Thyroid gland (tissue), 4 donors: Measurements from ENCODE around the gene PDZD8. TPM values are rescaled to one million over a fixed set of nuclear protein-coding genes. Genes with fewer than 3 reads are reported as not detected.

Experiments used
- DNase-seq, 2 donors: peaks; one replicate each; pipeline ENCODE4 v3.0.0-alpha.2; 2019
- H3K27ac ChIP-seq, 3 donors: fragments of 200-600 bp; sonication (generic); 1 replicate in 2 of 3; 2 replicates in 1 of 3; pipeline ENCODE4 v1.5.1; 2016 to 2019; ENCODE audit warnings: mild to moderate bottlenecking in 1 of 3, moderate library complexity in 1 of 3
- H3K27me3 ChIP-seq: fragments of 200-600 bp; sonication (generic); one replicate; pipeline ENCODE4 v1.5.1; 2019
- H3K36me3 ChIP-seq, 2 donors: fragments of 200-600 bp; sonication (generic); one replicate each; pipeline ENCODE4 v1.5.1; 2016 to 2019
- H3K4me1 ChIP-seq, 2 donors: fragments of 200-600 bp; sonication (generic); one replicate each; pipeline ENCODE4 v1.5.1; 2017 to 2019
- H3K4me3 ChIP-seq, 3 donors: fragments of 200-600 bp; sonication (generic); replicated peaks in 1 of 3; 1 replicate in 2 of 3; 2 replicates in 1 of 3; pipeline ENCODE4 v1.5.1; 2016; ENCODE audit warnings: mild to moderate bottlenecking in 1 of 3
- H3K9me3 ChIP-seq: fragments of 200-600 bp; sonication (generic); one replicate; pipeline ENCODE4 v1.5.1; 2017
- POLR2A ChIP-seq, 2 donors: fragments of 450-650 bp; IDR thresholded peaks; one replicate each; pipeline ENCODE4 v1.6.1; 2017; ENCODE audit warnings: antibody characterized with exemption in 2 of 2, mild to moderate bottlenecking in 2 of 2, moderate library complexity in 1 of 2
- whole genome bisulfite sequencing, 2 donors: methylation state at CpG; one replicate each; pipeline ENCODE4 v1.1.5; 2017; 5-methylcytosine and 5-hydroxymethylcytosine counted together
- intact Hi-C: fragments of 100-400 bp; cut with DNase I; formaldehyde crosslinking; loops from one replicate; pipeline ENCODE4 v1.15.1; 2023
- total RNA-seq, 4 donors: library from RNA; depleted of rRNA; stranded (reverse); fragments of >200 nt; gene quantifications; one replicate each; pipeline ENCODE4 v1.2.3, GENCODE V29; 2016
- TF ChIP-seq, protein P1 (sequence below), 6 experiments: fragments of 200-600 bp in 3 of 6; fragments of 450-650 bp in 3 of 6; sonication (generic) in 3 of 6; IDR thresholded peaks; one replicate each; pipeline ENCODE4 v1.5.1; 2016 to 2019; ENCODE audit warnings: antibody characterized with exemption in 6 of 6, mild to moderate bottlenecking in 2 of 6, inconsistent platforms in 1 of 6, moderate library complexity in 1 of 6

The PDZD8 gene
- total RNA-seq, 4 donors from 2014 or later = 31.3 to 49.0 (median 35.1) TPM

- 89 to 90% methylated on average over 3 of the region's 3 CpGs for WGBS, 2 donors
- H3K4me1 ChIP-seq = peaks cover 0 to 5% of the 10 kb centered on the region in 2 donors
- DNase-seq = no peak
- no peaks in the 10 kb centered on the region for H3K36me3 ChIP-seq
- no peak overlapping the region for H3K27ac ChIP-seq
- no peaks in the 10 kb centered on the region for H3K9me3 ChIP-seq
- intact Hi-C loops = no loop called here
- H3K27me3 ChIP-seq = no peaks in the 10 kb centered on the region
- TF ChIP-seq, protein P1, sequence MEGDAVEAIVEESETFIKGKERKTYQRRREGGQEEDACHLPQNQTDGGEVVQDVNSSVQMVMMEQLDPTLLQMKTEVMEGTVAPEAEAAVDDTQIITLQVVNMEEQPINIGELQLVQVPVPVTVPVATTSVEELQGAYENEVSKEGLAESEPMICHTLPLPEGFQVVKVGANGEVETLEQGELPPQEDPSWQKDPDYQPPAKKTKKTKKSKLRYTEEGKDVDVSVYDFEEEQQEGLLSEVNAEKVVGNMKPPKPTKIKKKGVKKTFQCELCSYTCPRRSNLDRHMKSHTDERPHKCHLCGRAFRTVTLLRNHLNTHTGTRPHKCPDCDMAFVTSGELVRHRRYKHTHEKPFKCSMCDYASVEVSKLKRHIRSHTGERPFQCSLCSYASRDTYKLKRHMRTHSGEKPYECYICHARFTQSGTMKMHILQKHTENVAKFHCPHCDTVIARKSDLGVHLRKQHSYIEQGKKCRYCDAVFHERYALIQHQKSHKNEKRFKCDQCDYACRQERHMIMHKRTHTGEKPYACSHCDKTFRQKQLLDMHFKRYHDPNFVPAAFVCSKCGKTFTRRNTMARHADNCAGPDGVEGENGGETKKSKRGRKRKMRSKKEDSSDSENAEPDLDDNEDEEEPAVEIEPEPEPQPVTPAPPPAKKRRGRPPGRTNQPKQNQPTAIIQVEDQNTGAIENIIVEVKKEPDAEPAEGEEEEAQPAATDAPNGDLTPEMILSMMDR (IDR thresholded peaks at IDR 0.05) = no peak
- TF ChIP-seq POLR2A (IDR thresholded peaks at IDR 0.05) = no peak
- no peak overlapping the region for H3K4me3 ChIP-seq
Measured at GRCh38 chr10:117257721-117258120, 117.5 kb downstream of the PDZD8 start.

- no peak overlapping the region for H3K4me3 ChIP-seq
- intact Hi-C loops = no loop called here
- no peak for DNase-seq
- 78 to 84% methylated on average over 10 of the region's 10 CpGs for WGBS, 2 donors
- H3K36me3 ChIP-seq = no peaks in the 10 kb centered on the region
- peaks cover 0 to 5% of the 10 kb centered on the region in 2 donors for H3K4me1 ChIP-seq
- no peaks in the 10 kb centered on the region for H3K9me3 ChIP-seq
- TF ChIP-seq, protein P1 (IDR thresholded peaks at IDR 0.05) = no peak
- no peak for TF ChIP-seq POLR2A (IDR thresholded peaks at IDR 0.05)
- no peak overlapping the region for H3K27ac ChIP-seq
- no peaks in the 10 kb centered on the region for H3K27me3 ChIP-seq
Measured at GRCh38 chr10:117256910-117257309, 118.3 kb downstream of the PDZD8 start.

GRCh38 chr10:117255835-117256460, 119.3 kb downstream of the PDZD8 start:
- H3K36me3 ChIP-seq = no peaks in the 10 kb centered on the region
- H3K4me1 ChIP-seq = peaks cover 0 to 5% of the 10 kb centered on the region in 2 donors
- intact Hi-C loops = no loop called here
- TF ChIP-seq POLR2A (IDR thresholded peaks at IDR 0.05) = no peak
- TF ChIP-seq, protein P1 (IDR thresholded peaks at IDR 0.05) = no peak
- no peaks in the 10 kb centered on the region for H3K9me3 ChIP-seq
- DNase-seq = no peak
- H3K27me3 ChIP-seq = no peaks in the 10 kb centered on the region
- no peak overlapping the region for H3K27ac ChIP-seq
- WGBS, 2 donors = 90 to 98% methylated on average over 6 to 9 of the region's 9 CpGs
- no peak overlapping the region for H3K4me3 ChIP-seq

DNA sequence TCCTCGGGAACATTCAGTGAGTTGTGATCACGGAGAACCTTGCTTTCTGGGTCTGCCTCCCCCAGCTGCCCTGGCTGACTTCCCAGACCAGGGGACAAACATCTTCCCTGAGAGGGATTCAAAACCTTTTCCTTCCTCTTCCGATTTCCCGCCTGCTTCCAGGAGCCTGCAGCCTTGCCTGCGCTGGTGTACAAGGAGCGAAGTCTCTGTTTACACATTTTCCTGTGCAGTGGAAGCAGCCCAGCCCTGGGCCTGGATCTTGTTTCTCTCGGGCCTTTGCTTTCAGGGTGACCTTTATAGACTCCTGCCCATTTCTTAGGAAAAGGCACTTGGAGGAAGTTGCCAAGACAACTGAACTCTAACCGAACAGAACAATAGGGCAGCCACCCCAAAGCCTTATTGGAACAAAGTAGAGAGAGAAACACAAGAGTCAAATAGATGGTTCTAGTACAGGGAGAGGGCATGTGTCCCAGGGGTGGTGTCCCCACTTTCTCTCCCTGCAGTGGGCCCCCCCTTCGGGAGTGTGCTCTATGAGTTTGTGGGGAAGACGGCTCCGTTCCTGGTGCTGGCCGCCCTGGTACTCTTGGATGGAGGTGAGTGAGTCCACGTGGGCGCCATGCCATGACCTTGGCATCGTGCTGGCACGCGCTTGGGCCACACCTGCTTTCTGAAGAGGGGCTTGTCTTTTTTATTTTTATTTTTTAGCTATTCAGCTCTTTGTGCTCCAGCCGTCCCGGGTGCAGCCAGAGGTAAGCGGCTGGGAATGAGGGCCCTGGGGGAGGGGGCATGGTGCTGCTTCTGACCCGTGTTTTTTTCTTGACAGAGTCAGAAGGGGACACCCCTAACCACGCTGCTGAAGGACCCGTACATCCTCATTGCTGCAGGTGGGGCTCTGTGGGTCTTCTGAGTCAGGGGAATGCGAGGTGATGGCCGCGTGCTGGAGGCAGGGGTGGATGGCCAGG, 120.2 kb downstream of the PDZD8 start:
- 70 to 79% methylated on average over 26 of the region's 26 CpGs for WGBS, 2 donors
- H3K27me3 ChIP-seq = no peaks in the 10 kb centered on the region
- TF ChIP-seq, protein P1 (IDR thresholded peaks at IDR 0.05) = no peak
- TF ChIP-seq POLR2A (IDR thresholded peaks at IDR 0.05) = no peak
- H3K36me3 ChIP-seq = no peaks in the 10 kb centered on the region
- intact Hi-C loops = no loop called here
- H3K27ac ChIP-seq = no peak overlapping the region
- H3K9me3 ChIP-seq = no peaks in the 10 kb centered on the region
- H3K4me3 ChIP-seq = no peak overlapping the region
- H3K4me1 ChIP-seq = peaks cover 0 to 5% of the 10 kb centered on the region in 2 donors
- DNase-seq = peak in 1 of 2 donors; percentile 32

GRCh38 chr10:117254338-117254737, 120.9 kb downstream of the PDZD8 start:
- Histone ChIP-seq H3K36me3 (no peaks in the 10 kb centered on the region), H3K9me3 (no peaks in the 10 kb centered on the region), H3K4me1 (peaks cover 0 to 5% of the 10 kb centered on the region in 2 donors), H3K4me3 (no peak overlapping the region), H3K27me3 (no peaks in the 10 kb centered on the region), H3K27ac (no peak overlapping the region)
- WGBS, 2 donors = 76 to 79% methylated on average over 9 of the region's 9 CpGs
- no peak for DNase-seq
- intact Hi-C loops = no loop called here
- TF ChIP-seq POLR2A (IDR thresholded peaks at IDR 0.05) = no peak
- TF ChIP-seq, protein P1 (IDR thresholded peaks at IDR 0.05) = no peak
